ENCODE data around the gene ADH1A. TPM values are rescaled to one million over a fixed set of nuclear protein-coding genes. Genes with fewer than 3 reads are reported as not detected.

ADH1A gene
- total RNA-seq, 1 experiment from 2014 or later = not detected

DNA sequence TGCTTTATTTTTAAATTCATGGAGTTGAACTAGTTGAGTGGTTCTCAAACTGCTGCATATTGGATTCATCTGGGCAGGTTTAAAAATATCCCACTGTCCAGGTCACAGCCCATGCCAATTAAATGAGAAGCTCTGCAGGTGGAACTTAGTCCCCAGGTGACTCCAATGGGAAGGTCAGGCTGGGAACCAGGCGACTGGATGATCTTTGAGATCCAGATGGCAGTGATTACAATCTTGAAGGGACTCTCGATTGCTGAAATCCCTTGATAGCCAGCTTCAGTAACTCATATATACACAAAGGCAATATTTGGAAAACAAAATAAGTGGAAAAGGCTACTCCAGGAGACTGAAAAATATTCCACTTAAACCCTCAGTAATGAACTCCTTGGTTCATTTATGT, 8.1 kb downstream of the ADH1A start:
- H3K9me2 ChIP-seq (ENCODE audit: insufficient read depth) = no peaks in the 10 kb centered on the region
- no peak overlapping the region for H3K9ac ChIP-seq (ENCODE audit: low read length)
- no peak overlapping the region for H3K4me3 ChIP-seq (replicated peaks in 1 of 2; ENCODE audit: low read depth in 1 of 2, low read length in 2 of 2)
- intact Hi-C loops (cut with micrococcal nuclease) = no loop called here
- H3K27ac ChIP-seq (ENCODE audit: low read depth, low read length) = no peak overlapping the region
- ChIA-PET POLR2A (no interaction called here), RAD21 (ENCODE audit: low non-redundant PET in 1 of 2, low total read pairs in 2 of 2, uncharacterized antibody in 2 of 2, unreplicated experiment in 2 of 2) (no interaction called here), CTCF (no interaction called here)
- no peaks in the 10 kb centered on the region for H3K4me1 ChIP-seq (ENCODE audit: control insufficient read depth in 1 of 2, insufficient read depth in 2 of 2, low read length in 2 of 2)
- DNase-seq (ENCODE audit: low read depth, low spot score) (no peak), ATAC-seq (no peak)
- no peaks in the 10 kb centered on the region for H3K79me2 ChIP-seq (ENCODE audit: insufficient read depth, low read length)
- TF ChIP-seq POLR2A (IDR thresholded peaks at IDR 0.05; ENCODE audit: borderline replicate concordance, extremely low read depth, insufficient read depth, insufficient read length) = no peak
- no peak for TF ChIP-seq TCF7L2 (IDR thresholded peaks at IDR 0.05; ENCODE audit: borderline replicate concordance, extremely low read depth, insufficient read depth, insufficient read length)
- no peak for TF ChIP-seq POLR2AphosphoS5 (IDR thresholded peaks at IDR 0.05; ENCODE audit: low read depth, low read length)
- TF ChIP-seq, protein P1, sequence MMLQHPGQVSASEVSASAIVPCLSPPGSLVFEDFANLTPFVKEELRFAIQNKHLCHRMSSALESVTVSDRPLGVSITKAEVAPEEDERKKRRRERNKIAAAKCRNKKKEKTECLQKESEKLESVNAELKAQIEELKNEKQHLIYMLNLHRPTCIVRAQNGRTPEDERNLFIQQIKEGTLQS (IDR thresholded peaks at IDR 0.05) = no peak
- TF ChIP-seq, protein P2, sequence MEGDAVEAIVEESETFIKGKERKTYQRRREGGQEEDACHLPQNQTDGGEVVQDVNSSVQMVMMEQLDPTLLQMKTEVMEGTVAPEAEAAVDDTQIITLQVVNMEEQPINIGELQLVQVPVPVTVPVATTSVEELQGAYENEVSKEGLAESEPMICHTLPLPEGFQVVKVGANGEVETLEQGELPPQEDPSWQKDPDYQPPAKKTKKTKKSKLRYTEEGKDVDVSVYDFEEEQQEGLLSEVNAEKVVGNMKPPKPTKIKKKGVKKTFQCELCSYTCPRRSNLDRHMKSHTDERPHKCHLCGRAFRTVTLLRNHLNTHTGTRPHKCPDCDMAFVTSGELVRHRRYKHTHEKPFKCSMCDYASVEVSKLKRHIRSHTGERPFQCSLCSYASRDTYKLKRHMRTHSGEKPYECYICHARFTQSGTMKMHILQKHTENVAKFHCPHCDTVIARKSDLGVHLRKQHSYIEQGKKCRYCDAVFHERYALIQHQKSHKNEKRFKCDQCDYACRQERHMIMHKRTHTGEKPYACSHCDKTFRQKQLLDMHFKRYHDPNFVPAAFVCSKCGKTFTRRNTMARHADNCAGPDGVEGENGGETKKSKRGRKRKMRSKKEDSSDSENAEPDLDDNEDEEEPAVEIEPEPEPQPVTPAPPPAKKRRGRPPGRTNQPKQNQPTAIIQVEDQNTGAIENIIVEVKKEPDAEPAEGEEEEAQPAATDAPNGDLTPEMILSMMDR (IDR thresholded peaks at IDR 0.05 in 2 of 3, conservative IDR thresholded peaks at IDR 0.05 in 1 of 3; ENCODE audit: borderline replicate concordance in 1 of 3, insufficient read depth in 1 of 3, low read depth in 2 of 3, low read length in 2 of 3) = no peak
- no peak for TF ChIP-seq JUND (IDR thresholded peaks at IDR 0.05)
- TF ChIP-seq SRF (IDR thresholded peaks at IDR 0.05; ENCODE audit: low read depth) = no peak
- TF ChIP-seq EGR1 (IDR thresholded peaks at IDR 0.05; ENCODE audit: low read depth) = no peak
- no peak for TF ChIP-seq YY1 (IDR thresholded peaks at IDR 0.05; ENCODE audit: extremely low read depth, insufficient replicate concordance, low read depth, low read length)
- no peak for TF ChIP-seq FOSL1 (IDR thresholded peaks at IDR 0.05; ENCODE audit: low read depth)
- no peak for TF ChIP-seq EZH2phosphoT487 (IDR thresholded peaks at IDR 0.05; ENCODE audit: borderline replicate concordance)
- no peak for TF ChIP-seq ELF1 (IDR thresholded peaks at IDR 0.05; ENCODE audit: borderline replicate concordance, low read depth)
- no peak for TF ChIP-seq EZH2 (IDR thresholded peaks at IDR 0.05)
- TF ChIP-seq, protein P3, sequence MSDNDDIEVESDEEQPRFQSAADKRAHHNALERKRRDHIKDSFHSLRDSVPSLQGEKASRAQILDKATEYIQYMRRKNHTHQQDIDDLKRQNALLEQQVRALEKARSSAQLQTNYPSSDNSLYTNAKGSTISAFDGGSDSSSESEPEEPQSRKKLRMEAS (IDR thresholded peaks at IDR 0.05) = no peak
- no peak for TF ChIP-seq SIN3A (IDR thresholded peaks at IDR 0.05; ENCODE audit: low read depth)
- TF ChIP-seq, protein P4, sequence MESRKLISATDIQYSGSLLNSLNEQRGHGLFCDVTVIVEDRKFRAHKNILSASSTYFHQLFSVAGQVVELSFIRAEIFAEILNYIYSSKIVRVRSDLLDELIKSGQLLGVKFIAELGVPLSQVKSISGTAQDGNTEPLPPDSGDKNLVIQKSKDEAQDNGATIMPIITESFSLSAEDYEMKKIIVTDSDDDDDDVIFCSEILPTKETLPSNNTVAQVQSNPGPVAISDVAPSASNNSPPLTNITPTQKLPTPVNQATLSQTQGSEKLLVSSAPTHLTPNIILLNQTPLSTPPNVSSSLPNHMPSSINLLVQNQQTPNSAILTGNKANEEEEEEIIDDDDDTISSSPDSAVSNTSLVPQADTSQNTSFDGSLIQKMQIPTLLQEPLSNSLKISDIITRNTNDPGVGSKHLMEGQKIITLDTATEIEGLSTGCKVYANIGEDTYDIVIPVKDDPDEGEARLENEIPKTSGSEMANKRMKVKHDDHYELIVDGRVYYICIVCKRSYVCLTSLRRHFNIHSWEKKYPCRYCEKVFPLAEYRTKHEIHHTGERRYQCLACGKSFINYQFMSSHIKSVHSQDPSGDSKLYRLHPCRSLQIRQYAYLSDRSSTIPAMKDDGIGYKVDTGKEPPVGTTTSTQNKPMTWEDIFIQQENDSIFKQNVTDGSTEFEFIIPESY (IDR thresholded peaks at IDR 0.05; ENCODE audit: extremely low read depth, insufficient replicate concordance, low read length) = no peak
- TF ChIP-seq ZNF274 (IDR thresholded peaks at IDR 0.05; ENCODE audit: low read depth, low read length) = no peak
- no peak for TF ChIP-seq RAD21 (IDR thresholded peaks at IDR 0.05; ENCODE audit: low read depth)
- TF ChIP-seq, protein P5, sequence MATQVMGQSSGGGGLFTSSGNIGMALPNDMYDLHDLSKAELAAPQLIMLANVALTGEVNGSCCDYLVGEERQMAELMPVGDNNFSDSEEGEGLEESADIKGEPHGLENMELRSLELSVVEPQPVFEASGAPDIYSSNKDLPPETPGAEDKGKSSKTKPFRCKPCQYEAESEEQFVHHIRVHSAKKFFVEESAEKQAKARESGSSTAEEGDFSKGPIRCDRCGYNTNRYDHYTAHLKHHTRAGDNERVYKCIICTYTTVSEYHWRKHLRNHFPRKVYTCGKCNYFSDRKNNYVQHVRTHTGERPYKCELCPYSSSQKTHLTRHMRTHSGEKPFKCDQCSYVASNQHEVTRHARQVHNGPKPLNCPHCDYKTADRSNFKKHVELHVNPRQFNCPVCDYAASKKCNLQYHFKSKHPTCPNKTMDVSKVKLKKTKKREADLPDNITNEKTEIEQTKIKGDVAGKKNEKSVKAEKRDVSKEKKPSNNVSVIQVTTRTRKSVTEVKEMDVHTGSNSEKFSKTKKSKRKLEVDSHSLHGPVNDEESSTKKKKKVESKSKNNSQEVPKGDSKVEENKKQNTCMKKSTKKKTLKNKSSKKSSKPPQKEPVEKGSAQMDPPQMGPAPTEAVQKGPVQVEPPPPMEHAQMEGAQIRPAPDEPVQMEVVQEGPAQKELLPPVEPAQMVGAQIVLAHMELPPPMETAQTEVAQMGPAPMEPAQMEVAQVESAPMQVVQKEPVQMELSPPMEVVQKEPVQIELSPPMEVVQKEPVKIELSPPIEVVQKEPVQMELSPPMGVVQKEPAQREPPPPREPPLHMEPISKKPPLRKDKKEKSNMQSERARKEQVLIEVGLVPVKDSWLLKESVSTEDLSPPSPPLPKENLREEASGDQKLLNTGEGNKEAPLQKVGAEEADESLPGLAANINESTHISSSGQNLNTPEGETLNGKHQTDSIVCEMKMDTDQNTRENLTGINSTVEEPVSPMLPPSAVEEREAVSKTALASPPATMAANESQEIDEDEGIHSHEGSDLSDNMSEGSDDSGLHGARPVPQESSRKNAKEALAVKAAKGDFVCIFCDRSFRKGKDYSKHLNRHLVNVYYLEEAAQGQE (IDR thresholded peaks at IDR 0.05; ENCODE audit: low read depth) = no peak
- BruUV-seq (replicated peaks) = no TSS peak
- no peaks in the 10 kb centered on the region for H4K20me1 ChIP-seq (ENCODE audit: insufficient read depth)
- no peak overlapping the region for H3K4me2 ChIP-seq (ENCODE audit: low read length)
- H2AFZ ChIP-seq (ENCODE audit: low read depth, low read length, poor library complexity, severe bottlenecking) = no peak overlapping the region
- H3K36me3 ChIP-seq (ENCODE audit: control insufficient read depth in 1 of 2, insufficient read depth in 2 of 2, low read length in 2 of 2) = no peaks in the 10 kb centered on the region
- H3K9me3 ChIP-seq (ENCODE audit: control insufficient read depth in 1 of 2, insufficient read depth in 1 of 2, low read depth in 1 of 2, low read length in 2 of 2) = no peaks in the 10 kb centered on the region
- no peaks in the 10 kb centered on the region for H3K27me3 ChIP-seq (ENCODE audit: insufficient read depth, low read length)

All from HCT116 (cell line).